Activated effector memory CD4-positive, alpha-beta T cell treated with anti-CD3 and anti-CD28 coated beads, Interleukin-2, amount 50 U/mL, for 16 hours (primary cell): ENCODE measurements around the gene IL10RA.

ENCODE experiments used
- DNase-seq: peaks from one replicate; pipeline ENCODE4 v3.0.0-alpha.2; 2020

The IL10RA gene

GRCh38 chr11:118048472-118049370 lies 62.5 kb downstream of the IL10RA start:
- DNase-seq, result no peak

DNA sequence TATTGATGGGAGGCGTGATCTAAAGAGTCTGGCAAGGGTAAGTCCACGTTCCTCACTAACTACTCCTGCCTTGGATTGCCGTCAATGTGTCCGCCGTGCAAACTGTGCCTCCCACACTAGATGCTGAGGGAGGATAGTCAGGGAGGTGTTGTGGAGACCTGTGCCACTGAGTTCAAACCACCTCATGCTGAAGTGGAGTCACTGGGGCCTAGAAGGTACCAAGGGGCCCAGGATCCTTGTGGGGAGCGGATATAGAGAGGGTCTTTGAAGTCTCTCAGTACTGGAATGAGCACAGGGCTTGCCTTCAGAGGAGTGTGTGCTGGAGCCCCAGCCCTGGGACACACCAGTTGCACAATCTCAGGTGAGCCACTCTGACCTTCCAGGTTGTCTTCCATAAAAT lies 63.6 kb downstream of the IL10RA start:
- DNase-seq, result no peak

DNA sequence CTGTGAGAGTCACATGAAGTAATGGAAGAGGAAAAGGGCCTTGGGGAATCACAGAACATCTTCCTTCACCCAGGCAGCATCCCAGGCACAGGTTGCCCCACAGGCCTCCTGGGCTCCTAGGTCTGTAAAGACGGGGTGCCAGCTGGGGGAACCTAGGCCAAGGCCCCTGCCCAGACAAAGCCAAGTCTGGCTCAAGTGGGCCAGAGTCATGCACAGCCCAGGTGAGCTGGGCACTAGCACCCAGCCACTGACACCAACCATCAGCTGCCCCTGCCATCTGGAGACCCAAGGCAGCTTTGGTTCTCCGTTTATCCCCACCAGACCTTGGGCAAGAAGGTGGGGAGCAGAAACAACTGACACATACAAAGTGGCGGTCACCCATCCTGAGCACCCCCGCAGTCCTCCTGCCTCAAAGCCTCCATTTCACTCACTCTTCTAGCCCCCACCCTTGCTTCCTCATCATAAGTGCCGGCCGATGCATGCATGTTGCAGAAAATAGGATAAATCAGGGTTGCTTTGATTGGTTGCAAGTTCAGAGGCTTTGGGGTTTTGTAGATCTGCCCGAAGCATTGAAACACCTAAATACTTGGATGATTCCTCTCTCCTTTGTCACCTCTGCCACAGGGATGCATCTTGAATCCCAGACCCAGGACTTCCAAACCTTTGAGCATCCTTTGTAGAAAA lies 64.2 kb downstream of the IL10RA start:
- DNase-seq, result no peak
